Activated naive CD8-positive, alpha-beta T cell treated with anti-CD3 and anti-CD28 coated beads, Interleukin-2, amount 10 ng/mL, durations not matched to agents 7 days and 5 days (primary cell): Measurements from ENCODE around the gene FOXN1. TPM values are rescaled to one million over a fixed set of nuclear protein-coding genes. Genes with fewer than 3 reads are reported as not detected.
A peak's percentile ranks its signal among the peaks of the same experiment; 100 is the strongest.

Experiments
- ATAC-seq: fragments of 150-1000 bp; cut with Tn5 transposase; one replicate; pipeline ENCODE4 v1.10.0; 2021; ENCODE audit warnings: low read depth, moderate library complexity
- POLR2A ChIA-PET: fragments of 350-600 bp; sonication (Branson Sonifier 250); formaldehyde crosslinking; loops from one replicate; lab custom pipeline; 2021; ENCODE audit warnings: antibody characterized with exemption; lab: Charles Lee
- DNase-seq: peaks from one replicate; pipeline ENCODE4 v3.0.0; 2021
- H3K27ac Mint-ChIP-seq: one replicate; pipeline ENCODE4 v1.8.0; 2022; ENCODE audit warnings: mild to moderate bottlenecking, mixed read lengths
- H3K27me3 Mint-ChIP-seq: one replicate; pipeline ENCODE4 v1.8.0; 2022; ENCODE audit warnings: mild to moderate bottlenecking, moderate library complexity, mixed read lengths
- H3K36me3 Mint-ChIP-seq: one replicate; pipeline ENCODE4 v1.8.0; 2021; ENCODE audit warnings: mild to moderate bottlenecking, mixed read lengths
- H3K4me1 Mint-ChIP-seq: one replicate; pipeline ENCODE4 v1.8.0; 2021; ENCODE audit warnings: mixed read lengths
- H3K4me3 Mint-ChIP-seq: one replicate; pipeline ENCODE4 v1.8.0; 2022; ENCODE audit warnings: mild to moderate bottlenecking, moderate library complexity, mixed read lengths
- H3K9me3 Mint-ChIP-seq: one replicate; pipeline ENCODE4 v1.8.0; 2021; ENCODE audit warnings: mixed read lengths
- total RNA-seq, 2 experiments: library from RNA; stranded (reverse); gene quantifications; one replicate each; pipeline ENCODE4 v1.2.3, GENCODE V29; 2021

The FOXN1 gene
- total RNA-seq, 2 experiments from 2014 or later = not detected

DNA sequence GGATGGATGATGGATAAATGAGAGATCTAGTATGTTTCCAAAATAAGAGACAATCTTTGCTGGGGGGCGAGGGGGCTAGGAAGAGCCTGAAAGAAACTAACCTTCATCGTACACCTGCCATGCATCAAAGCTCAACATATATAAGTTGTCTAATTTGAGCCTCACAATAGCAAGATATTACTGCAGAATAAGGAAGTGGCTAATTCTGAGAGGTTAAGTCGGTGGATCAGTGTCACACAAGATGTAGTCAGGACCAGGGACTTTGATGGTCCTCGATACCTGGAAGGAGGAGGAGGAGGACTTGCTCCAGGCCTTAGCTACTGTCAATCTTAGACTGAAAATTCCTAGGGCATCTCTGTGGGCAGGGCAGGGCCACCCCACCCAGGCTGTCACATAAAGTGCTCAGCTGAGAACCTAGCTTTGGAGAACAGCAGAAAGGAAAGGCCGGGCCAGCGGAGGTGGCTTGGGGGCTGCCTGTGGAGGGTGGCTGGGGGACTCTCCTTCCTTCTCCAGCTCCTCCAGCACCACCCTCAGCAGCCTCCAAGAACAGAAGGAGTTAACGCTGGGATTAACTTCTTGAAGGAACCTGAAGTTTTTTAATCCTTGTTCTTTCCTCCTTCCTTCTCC lies 33.2 kb upstream of the FOXN1 start:
- Mint-ChIP-seq H3K4me1 (peaks cover 11% of the 10 kb centered on the region), H3K36me3 (no peaks in the 10 kb centered on the region), H3K4me3 (no peak overlapping the region), H3K27me3 (no peaks in the 10 kb centered on the region), H3K27ac (no peak overlapping the region), H3K9me3 (no peaks in the 10 kb centered on the region)
- ATAC-seq = no peak
- peak; percentile 11 for DNase-seq
- POLR2A ChIA-PET = no interaction called here

DNA sequence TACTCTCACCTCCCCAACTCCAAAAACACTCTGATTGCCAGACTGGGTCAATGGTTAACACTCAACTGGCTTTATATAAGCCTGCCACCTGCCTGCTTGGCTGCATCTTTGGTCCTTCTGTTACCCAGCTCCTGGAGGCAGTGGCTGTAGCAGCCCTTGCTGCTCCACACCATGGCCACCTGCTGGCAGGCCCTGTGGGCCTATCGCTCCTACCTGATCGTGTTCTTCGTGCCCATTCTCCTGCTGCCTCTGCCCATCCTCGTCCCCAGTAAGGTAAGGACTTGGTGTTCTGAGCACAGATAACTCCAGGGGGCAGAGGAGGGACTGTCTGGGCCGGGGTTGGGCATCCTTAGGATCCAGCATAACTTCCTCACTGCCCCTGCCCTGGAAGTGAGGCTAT lies 32.6 kb upstream of the FOXN1 start, which contains the start of gene SLC13A2:
SLC13A2 (plus strand) TSS at position 103 of the 400 bp plus-strand sequence; CDS start at position 172, 69 bp downstream.
- H3K9me3 Mint-ChIP-seq = no peaks in the 10 kb centered on the region
- no peak for ATAC-seq
- H3K27me3 Mint-ChIP-seq = peaks cover 3% of the 10 kb centered on the region
- no peak within 1 kb of the TSS for H3K4me3 Mint-ChIP-seq
- H3K4me1 Mint-ChIP-seq = peaks cover 11% of the 10 kb centered on the region
- H3K27ac Mint-ChIP-seq = peak within 1 kb of the TSS; percentile 47
- POLR2A ChIA-PET = no interaction called here
- no peaks in the 10 kb centered on the region for H3K36me3 Mint-ChIP-seq
- DNase-seq = peak; percentile 18

DNA sequence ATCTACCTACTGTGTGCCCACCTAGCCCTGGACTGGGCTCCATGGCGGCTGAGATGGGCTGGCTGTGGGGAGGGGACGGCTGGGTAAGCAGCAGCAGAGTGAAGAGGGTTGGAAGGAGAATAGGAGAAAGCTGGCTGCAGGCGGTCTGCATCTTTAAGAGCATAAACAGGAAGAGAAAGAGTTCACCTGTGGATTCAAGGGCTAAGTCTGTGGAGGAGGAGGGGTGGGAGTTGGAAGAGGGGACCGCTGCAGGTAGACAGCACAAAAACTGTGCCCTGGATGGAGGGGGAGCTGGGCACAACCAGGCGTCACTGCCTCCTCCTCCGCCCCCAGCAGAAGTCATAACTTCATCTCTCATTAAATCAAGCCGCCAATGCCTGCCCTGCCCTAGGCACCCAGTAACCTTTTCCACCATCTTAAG lies 32.0 kb upstream of the FOXN1 start:
- H3K27me3 Mint-ChIP-seq = peaks cover 3% of the 10 kb centered on the region
- POLR2A ChIA-PET = no interaction called here
- no peaks in the 10 kb centered on the region for H3K36me3 Mint-ChIP-seq
- H3K9me3 Mint-ChIP-seq = no peaks in the 10 kb centered on the region
- peaks cover 7% of the 10 kb centered on the region for H3K4me1 Mint-ChIP-seq
- DNase-seq = peak; percentile 22
- peak overlapping the region; percentile 47 for H3K27ac Mint-ChIP-seq
- H3K4me3 Mint-ChIP-seq = no peak overlapping the region
- no peak for ATAC-seq

DNA sequence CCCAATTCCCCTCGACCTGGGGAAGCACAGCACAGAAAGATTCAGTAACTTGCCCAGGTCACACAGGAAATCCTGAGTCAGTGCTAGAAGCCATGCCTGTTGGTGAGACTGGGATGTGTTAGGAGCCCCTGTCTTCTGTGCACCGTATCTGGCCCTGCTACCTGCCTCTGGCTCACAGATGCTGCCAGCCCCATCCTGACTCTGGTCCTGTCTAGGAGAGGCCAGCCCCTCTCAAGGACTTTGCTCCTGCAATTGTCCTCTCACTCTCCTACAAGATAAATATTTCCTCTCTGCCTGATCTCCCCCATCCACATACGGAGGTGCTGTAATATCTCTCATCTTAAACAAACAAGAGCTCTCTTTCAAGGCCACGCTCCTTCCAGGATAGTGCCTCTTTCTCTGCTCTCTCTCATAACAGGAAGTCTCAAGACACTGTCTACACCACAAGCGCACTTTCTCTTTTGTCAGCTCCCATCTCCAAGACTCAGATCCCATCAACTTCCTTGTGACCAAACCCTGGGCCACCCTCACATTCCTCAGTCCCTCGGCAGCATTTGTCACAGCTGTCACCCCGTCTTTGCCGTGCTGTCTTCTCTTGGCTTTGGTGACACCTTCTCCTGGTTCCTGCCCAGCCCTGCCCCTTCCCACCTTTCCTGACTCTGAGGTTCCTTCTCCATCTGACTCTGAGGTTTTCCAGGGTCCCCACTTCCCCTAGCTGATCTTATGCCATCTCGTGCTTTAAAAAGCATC lies 30.8 kb upstream of the FOXN1 start:
- ATAC-seq (peak; percentile 57), DNase-seq (peak; percentile 22)
- POLR2A ChIA-PET = no interaction called here
- peak overlapping the region; percentile 22 for H3K27ac Mint-ChIP-seq
- H3K36me3 Mint-ChIP-seq = no peaks in the 10 kb centered on the region
- peaks cover 7% of the 10 kb centered on the region for H3K4me1 Mint-ChIP-seq
- H3K27me3 Mint-ChIP-seq = peaks cover 3% of the 10 kb centered on the region
- H3K9me3 Mint-ChIP-seq = no peaks in the 10 kb centered on the region
- peak overlapping the region; percentile 31 for H3K4me3 Mint-ChIP-seq

DNA sequence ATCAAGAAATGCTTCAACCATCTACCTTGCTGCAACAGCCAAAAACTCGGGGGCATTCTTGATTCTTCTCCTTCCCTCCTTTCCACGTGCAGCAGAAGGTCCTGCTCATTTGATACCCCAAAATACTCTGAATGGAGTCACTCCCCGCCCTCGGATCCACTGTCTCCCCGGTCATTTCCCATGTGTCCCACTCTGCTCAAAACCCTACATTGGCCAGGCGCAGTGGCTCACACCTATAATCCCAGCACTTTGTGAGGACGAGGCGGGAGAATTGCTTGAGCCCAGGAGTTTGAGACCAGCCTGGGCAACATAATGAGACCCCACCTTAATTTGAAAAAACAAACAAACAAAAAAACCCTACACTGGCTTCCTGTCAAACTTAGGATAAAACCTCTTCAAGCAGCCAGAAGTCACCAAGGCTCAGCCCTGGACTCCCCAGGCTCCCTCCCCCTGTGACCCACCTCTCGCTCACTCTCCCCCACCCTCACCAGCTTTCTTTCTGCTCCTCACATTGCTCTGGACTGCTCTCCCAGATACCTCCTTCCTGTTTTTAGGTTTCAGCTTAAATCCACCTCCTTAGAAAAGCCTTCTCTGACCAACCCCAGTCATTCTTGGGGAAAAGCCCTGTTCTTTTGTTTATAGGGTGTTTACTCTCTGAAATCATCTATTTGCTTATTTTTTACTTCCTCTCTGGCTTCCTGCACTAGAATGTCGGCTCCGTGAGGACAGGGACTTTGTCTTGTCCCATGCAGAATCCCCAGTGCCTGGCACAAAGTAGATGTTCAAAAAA lies 29.9 kb upstream of the FOXN1 start:
- peaks cover 3% of the 10 kb centered on the region for H3K27me3 Mint-ChIP-seq
- H3K27ac Mint-ChIP-seq = no peak overlapping the region
- POLR2A ChIA-PET = interaction anchor here (0.7 kb wide), 1 partner anchor 28 kb away, joined by 3 read pairs; no protein-coding TSS in a partner anchor
- DNase-seq (peak; percentile 2), ATAC-seq (no peak)
- peaks cover 7% of the 10 kb centered on the region for H3K4me1 Mint-ChIP-seq
- H3K4me3 Mint-ChIP-seq = no peak overlapping the region
- no peaks in the 10 kb centered on the region for H3K36me3 Mint-ChIP-seq
- H3K9me3 Mint-ChIP-seq = no peaks in the 10 kb centered on the region

DNA sequence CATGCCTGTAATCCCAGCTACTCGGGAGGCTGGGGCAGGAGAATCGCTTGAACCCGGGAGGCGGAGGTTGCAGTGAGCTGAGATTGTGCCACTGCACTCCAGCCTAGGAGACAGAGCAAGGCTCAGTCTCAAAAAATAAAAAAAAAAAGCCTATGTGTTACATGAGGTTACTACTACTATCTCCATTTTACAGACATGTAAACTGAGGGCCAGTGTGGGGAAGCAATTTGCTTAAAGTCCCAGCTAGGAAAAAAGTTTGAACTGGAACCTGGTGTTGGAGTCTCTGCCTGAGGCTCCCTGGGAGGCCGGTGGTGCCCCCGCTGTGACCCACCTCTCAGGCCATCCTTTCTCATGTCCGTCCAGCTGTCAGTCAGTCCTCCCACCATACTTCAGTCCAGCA lies 28.2 kb upstream of the FOXN1 start:
- ATAC-seq (no peak), DNase-seq (no peak)
- peaks cover 7% of the 10 kb centered on the region for H3K4me1 Mint-ChIP-seq
- H3K9me3 Mint-ChIP-seq = no peaks in the 10 kb centered on the region
- no peak overlapping the region for H3K4me3 Mint-ChIP-seq
- H3K27ac Mint-ChIP-seq = no peak overlapping the region
- no peaks in the 10 kb centered on the region for H3K36me3 Mint-ChIP-seq
- peaks cover 3% of the 10 kb centered on the region for H3K27me3 Mint-ChIP-seq
- POLR2A ChIA-PET = no interaction called here

DNA sequence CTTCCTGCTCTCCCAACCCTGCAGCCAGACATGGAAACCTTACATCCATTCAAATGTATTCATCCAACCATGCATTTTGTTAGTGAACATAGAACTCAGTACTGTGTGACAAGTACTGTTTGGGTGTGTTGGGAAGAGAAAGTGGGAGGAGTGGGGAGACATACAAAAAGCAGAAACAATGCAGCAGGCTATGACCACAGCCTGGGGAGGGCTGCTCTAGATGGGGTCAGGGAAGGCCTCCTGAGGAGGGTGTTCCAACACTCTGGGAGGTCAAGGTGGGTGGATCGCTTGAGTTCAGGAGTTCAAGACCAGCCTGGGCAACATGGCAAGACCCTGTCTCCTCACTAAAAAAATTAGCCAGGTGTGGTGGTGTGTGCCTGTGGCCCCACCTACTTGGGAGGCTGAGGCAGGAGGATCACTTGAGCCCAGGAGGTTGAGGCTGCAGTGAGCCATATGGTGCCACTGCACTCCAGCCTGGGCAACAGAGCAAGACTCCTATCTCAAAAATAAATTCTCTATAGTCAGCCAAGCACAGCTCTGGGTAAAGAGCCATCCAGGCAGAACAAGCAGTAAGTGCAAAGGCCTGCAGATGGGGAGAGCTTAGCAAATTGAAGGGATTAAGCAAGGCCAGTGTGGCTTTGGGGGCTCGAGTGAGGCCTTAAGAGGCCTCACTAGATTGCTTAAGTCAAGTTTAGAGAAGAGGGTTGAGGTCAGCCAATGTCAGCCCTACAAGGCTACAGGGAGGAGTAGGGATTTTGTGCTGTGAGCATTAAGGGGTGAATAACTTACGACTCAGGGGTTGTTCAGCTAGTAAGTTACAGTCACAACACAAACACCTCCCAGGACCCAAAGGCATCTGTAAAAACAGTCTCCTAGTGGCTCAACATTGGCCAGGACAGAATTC lies 27.2 kb upstream of the FOXN1 start:
- H3K27me3 Mint-ChIP-seq = peaks cover 3% of the 10 kb centered on the region
- POLR2A ChIA-PET = no interaction called here
- no peak overlapping the region for H3K27ac Mint-ChIP-seq
- H3K9me3 Mint-ChIP-seq = no peaks in the 10 kb centered on the region
- no peaks in the 10 kb centered on the region for H3K36me3 Mint-ChIP-seq
- no peak overlapping the region for H3K4me3 Mint-ChIP-seq
- peaks cover 7% of the 10 kb centered on the region for H3K4me1 Mint-ChIP-seq
- ATAC-seq = no peak
- DNase-seq = no peak

DNA sequence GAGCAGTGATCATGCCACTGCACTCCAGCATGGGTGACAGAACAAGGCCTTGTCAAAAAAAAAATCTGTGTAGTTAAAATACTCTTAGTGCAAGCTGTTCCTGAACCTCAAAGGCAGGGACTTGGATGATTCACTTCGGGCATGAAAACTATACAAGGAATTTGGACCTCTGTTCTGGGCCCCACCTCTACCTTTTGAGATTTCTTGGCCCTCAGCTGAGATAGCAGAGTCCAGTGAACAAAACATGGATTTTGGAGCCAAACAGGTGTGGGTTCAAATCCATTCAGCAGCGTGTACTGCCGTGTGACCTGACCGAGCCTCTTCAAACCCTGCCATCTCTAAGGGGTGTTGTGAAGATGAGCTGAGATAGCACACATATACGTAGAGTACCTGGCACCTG lies 25.9 kb upstream of the FOXN1 start:
- POLR2A ChIA-PET = no interaction called here
- Mint-ChIP-seq H3K4me1 (peaks cover 10% of the 10 kb centered on the region), H3K27me3 (peaks cover 6% of the 10 kb centered on the region), H3K36me3 (no peaks in the 10 kb centered on the region), H3K4me3 (no peak overlapping the region), H3K9me3 (no peaks in the 10 kb centered on the region), H3K27ac (no peak overlapping the region)
- DNase-seq = no peak
- ATAC-seq = no peak

DNA sequence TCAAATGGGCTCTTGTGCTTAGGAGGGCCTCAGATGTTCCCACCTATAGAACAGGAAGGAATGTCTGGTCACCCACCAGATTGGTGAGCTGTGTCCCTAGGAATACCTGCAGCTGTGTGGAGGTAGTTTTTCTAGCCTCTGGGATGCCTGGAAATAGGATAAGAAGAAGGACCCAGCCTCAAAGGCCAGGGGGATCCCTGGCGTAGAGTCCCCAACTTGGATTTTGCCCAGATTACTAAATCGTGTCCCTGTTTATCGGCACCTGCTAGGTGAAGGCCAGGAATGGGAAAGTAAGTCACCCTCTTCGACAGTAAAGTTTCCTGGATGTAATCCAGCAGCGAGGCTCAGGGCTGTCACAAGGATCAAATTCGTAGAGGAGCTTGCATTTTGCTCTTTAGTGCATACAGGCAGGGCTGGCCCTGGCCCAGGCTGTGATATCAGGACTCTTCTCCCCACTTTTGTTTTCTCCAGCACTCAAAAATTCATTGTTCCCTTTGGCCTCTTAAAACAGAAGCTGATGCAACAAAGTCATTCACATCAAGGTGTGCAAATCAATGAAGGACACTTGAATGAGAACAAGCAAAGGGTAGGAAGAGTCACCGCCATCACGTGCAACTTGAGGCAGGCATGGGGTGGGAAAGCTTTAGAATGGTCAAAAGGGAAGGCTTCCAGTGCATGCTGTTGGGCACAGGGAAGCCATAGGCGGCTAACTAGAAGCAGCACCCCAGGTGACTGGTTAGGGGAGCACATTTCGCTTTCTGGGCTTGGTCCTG lies 25.2 kb upstream of the FOXN1 start:
- no peak for ATAC-seq
- Mint-ChIP-seq H3K4me3 (no peak overlapping the region), H3K27me3 (peaks cover 6% of the 10 kb centered on the region), H3K4me1 (peaks cover 5% of the 10 kb centered on the region), H3K9me3 (no peaks in the 10 kb centered on the region), H3K36me3 (no peaks in the 10 kb centered on the region), H3K27ac (no peak overlapping the region)
- POLR2A ChIA-PET = no interaction called here
- no peak for DNase-seq

DNA sequence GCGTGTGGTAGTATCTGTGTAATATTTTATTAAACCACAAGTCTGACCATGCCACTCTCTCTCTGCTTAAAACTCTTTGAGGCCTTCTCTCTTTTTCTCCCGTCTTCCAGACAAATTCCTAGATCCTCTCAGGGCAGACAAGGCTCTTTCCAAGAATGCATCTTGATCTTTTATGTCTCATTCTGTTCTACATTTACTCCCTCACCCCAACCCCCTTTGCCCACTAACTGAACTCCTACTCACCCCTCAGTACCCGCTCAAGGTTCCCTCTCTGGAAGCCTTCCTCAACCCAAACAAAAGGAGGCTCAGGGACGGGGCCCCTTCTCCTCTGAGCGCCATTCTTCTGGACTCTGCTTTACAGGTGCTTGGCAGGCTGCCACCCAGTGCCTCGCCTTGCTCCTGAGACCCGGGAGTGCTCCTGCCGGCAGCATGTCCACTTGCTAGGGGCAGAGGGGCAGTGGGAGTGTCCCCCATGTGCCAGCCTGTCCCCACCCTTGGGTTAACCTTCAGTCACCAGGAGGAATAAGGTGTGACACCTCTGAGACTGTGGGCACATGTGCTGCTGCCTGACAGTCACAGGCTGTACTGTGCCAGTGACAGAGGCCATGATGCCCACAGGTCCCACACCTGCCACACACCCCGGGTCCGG lies 23.5 kb upstream of the FOXN1 start:
- ATAC-seq (no peak), DNase-seq (no peak)
- H3K27me3 Mint-ChIP-seq = peaks cover 9% of the 10 kb centered on the region
- no peak overlapping the region for H3K4me3 Mint-ChIP-seq
- H3K36me3 Mint-ChIP-seq = no peaks in the 10 kb centered on the region
- no peaks in the 10 kb centered on the region for H3K9me3 Mint-ChIP-seq
- peaks cover 5% of the 10 kb centered on the region for H3K4me1 Mint-ChIP-seq
- no peak overlapping the region for H3K27ac Mint-ChIP-seq
- POLR2A ChIA-PET = no interaction called here

DNA sequence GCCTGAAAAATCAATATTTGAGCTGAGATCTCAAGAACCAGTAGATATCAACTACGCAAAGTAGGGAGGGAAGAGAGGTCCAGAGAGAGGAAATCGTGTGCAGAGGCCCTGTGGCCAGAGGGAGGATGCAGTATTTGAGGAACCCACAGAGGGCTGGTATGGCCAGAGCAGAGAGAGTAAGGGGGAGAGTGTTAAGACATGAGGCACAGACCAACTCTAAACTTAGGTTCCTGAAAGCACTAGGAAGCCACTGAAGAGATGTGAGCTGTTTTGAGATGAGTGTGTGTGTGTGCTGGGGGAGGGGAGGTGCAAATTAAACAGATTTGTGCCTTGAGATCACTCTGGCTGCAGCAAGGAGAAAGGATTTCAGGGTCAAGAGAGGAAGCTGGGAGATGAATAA lies 21.9 kb upstream of the FOXN1 start:
- Mint-ChIP-seq H3K4me3 (no peak overlapping the region), H3K36me3 (no peaks in the 10 kb centered on the region), H3K27me3 (peaks cover 7% of the 10 kb centered on the region), H3K9me3 (no peaks in the 10 kb centered on the region), H3K27ac (peak overlapping the region; percentile 3), H3K4me1 (peaks cover 5% of the 10 kb centered on the region)
- POLR2A ChIA-PET = no interaction called here
- no peak for DNase-seq
- ATAC-seq = peak; percentile 17

DNA sequence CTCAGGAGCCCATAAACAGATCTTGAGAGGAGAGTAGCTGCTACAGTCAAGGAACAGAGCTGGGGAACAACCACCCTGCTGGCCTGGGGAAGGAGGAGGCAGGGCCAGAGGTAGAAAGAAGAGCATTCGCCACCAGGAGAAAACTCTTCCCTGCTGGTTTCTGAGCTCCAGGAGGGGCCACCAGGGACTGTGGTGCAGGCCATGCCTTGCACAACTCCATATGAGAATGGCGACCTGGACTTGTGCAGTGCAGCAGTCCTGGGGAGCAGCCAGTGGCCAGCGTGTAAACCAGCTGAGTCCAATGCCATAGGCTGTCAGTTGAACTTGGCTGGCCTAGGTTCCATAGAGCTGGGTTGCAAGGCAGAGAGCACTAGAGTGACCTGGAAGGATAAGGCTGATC lies 21.1 kb upstream of the FOXN1 start:
- Mint-ChIP-seq H3K27me3 (peaks cover 7% of the 10 kb centered on the region), H3K4me3 (no peak overlapping the region), H3K4me1 (peaks cover 5% of the 10 kb centered on the region), H3K9me3 (no peaks in the 10 kb centered on the region), H3K27ac (no peak overlapping the region), H3K36me3 (no peaks in the 10 kb centered on the region)
- POLR2A ChIA-PET = no interaction called here
- DNase-seq = no peak
- no peak for ATAC-seq
